ENCODE measurements around the gene WDR33. TPM values are rescaled to one million over a fixed set of nuclear protein-coding genes. Genes with fewer than 3 reads are reported as not detected.

WDR33 gene
- total and polyA plus RNA-seq, 2 donors from 2014 or later, result 19.8 to 60.2 TPM

- Histone ChIP-seq H3K9ac (ENCODE audit: low read length in 3 of 3) (no peak overlapping the region), H3K27me3 (ENCODE audit: control insufficient read depth, insufficient read depth, low read length) (peaks cover 2% of the 10 kb centered on the region), H3K27ac (ENCODE audit: low read depth in 2 of 2, low read length in 2 of 2) (peak overlapping the region; percentile 40 to 51), H3K4me3 (ENCODE audit: low read length in 3 of 3) (no peak overlapping the region), H3K4me1 (ENCODE audit: control insufficient read depth in 2 of 3, insufficient read depth in 2 of 3, low read depth in 1 of 3, low read length in 3 of 3) (peaks cover 0 to 19% (median 0%) of the 10 kb centered on the region in 3 donors), H3K9me3 (ENCODE audit: control insufficient read depth in 2 of 3, insufficient read depth in 1 of 3, low read length in 3 of 3) (no peaks in the 10 kb centered on the region), H3K36me3 (ENCODE audit: control insufficient read depth in 2 of 3, insufficient read depth in 3 of 3, low read length in 3 of 3) (no peaks in the 10 kb centered on the region)
- DNase-seq (peak in 1 of 5 donors; percentile 7), FAIRE-seq (no peak)
- intact Hi-C loops (cut with DNase I), result no loop called here
- TF ChIP-seq CTCF (IDR thresholded peaks at IDR 0.05; ENCODE audit: borderline replicate concordance, extremely low read depth, insufficient read depth), result no peak
Observed at GRCh38 chr2:127664895-127665225, 146.1 kb downstream of the WDR33 start.

- no peak for FAIRE-seq
- peak; percentile 70 to 89 (median 86) for DNase-seq
- Histone ChIP-seq H3K9ac (ENCODE audit: low read length in 3 of 3) (no peak overlapping the region), H3K27ac (ENCODE audit: low read depth in 2 of 2, low read length in 2 of 2) (peak overlapping the region; percentile 40 to 51), H3K36me3 (ENCODE audit: control insufficient read depth in 2 of 3, insufficient read depth in 3 of 3, low read length in 3 of 3) (no peaks in the 10 kb centered on the region), H3K4me3 (ENCODE audit: low read length in 3 of 3) (no peak overlapping the region), H3K9me3 (ENCODE audit: control insufficient read depth in 2 of 3, insufficient read depth in 1 of 3, low read length in 3 of 3) (no peaks in the 10 kb centered on the region), H3K4me1 (ENCODE audit: control insufficient read depth in 2 of 3, insufficient read depth in 2 of 3, low read depth in 1 of 3, low read length in 3 of 3) (peaks cover 0 to 19% (median 0%) of the 10 kb centered on the region in 3 donors), H3K27me3 (ENCODE audit: control insufficient read depth, insufficient read depth, low read length) (peaks cover 2% of the 10 kb centered on the region)
- intact Hi-C loops (cut with DNase I), result no loop called here
- TF ChIP-seq CTCF (IDR thresholded peaks at IDR 0.05; ENCODE audit: borderline replicate concordance, extremely low read depth, insufficient read depth), result no peak
Observed at GRCh38 chr2:127664065-127664894, 146.7 kb downstream of the WDR33 start.

GRCh38 chr2:127663566-127664064 lies 147.4 kb downstream of the WDR33 start:
- intact Hi-C loops (cut with DNase I), result no loop called here
- no peak overlapping the region for H3K4me3 ChIP-seq (ENCODE audit: low read length in 3 of 3)
- FAIRE-seq, result no peak
- DNase-seq, result peak in 2 of 5 donors; percentile 8 to 49
- peaks cover 2% of the 10 kb centered on the region for H3K27me3 ChIP-seq (ENCODE audit: control insufficient read depth, insufficient read depth, low read length)
- peaks cover 0 to 21% (median 0%) of the 10 kb centered on the region in 3 donors for H3K4me1 ChIP-seq (ENCODE audit: control insufficient read depth in 2 of 3, insufficient read depth in 2 of 3, low read depth in 1 of 3, low read length in 3 of 3)
- no peaks in the 10 kb centered on the region for H3K9me3 ChIP-seq (ENCODE audit: control insufficient read depth in 2 of 3, insufficient read depth in 1 of 3, low read length in 3 of 3)
- H3K27ac ChIP-seq (ENCODE audit: low read depth in 2 of 2, low read length in 2 of 2), result peak overlapping the region in 1 of 2 donors; percentile 29
- no peaks in the 10 kb centered on the region for H3K36me3 ChIP-seq (ENCODE audit: control insufficient read depth in 2 of 3, insufficient read depth in 3 of 3, low read length in 3 of 3)
- no peak for TF ChIP-seq CTCF (IDR thresholded peaks at IDR 0.05; ENCODE audit: borderline replicate concordance, extremely low read depth, insufficient read depth)
- H3K9ac ChIP-seq (ENCODE audit: low read length in 3 of 3), result no peak overlapping the region
